GM12878 (cell line): ENCODE results near the gene GIGYF2. TPM values are rescaled to one million over a fixed set of nuclear protein-coding genes. Genes with fewer than 3 reads are reported as not detected.

Experiments used
- ATAC-seq: fragments of 200-7000 bp; cut with Tn5 transposase; 3 replicates; pipeline ENCODE4 v1.9.1; 2020; ENCODE audit warnings: mild to moderate bottlenecking, moderate library complexity
- BruUV-seq: library from RNA; stranded (reverse); fragments of 400-500 nt; replicated peaks from 2 replicates; lab custom pipeline; 2021; lab: Mats Ljungman, UMichigan
- CTCF ChIA-PET: fragments of 300-600 bp; sonication (Branson Sonifier 250); formaldehyde crosslinking; extraction: SDS; loops from one replicate; lab custom pipeline; 2021; ENCODE audit warnings: inconsistent platforms; lab: Yijun Ruan, JAX
- POLR2A ChIA-PET: fragments of 350-600 bp; formaldehyde crosslinking; extraction: SDS; loops from one replicate; lab custom pipeline; 2021; ENCODE audit warnings: inconsistent platforms; lab: Charles Lee
- RAD21 ChIA-PET: fragments of 300-600 bp; sonication (Branson Sonifier 250); formaldehyde crosslinking; loops from one replicate; lab custom pipeline; 2023; ENCODE audit warnings: antibody characterized with exemption; ENCODE audit not compliant: unreplicated experiment; lab: Charles Lee
- SMC1A ChIA-PET: fragments of 300-600 bp; sonication (Branson Sonifier 250); formaldehyde crosslinking; loops from one replicate; lab custom pipeline; 2023; ENCODE audit not compliant: unreplicated experiment, uncharacterized antibody; lab: Charles Lee
- DNase-seq: peaks from one replicate; pipeline ENCODE4 v3.0.0-alpha.2; 2011; ENCODE audit warnings: low read depth, low spot score
- FAIRE-seq: peaks from 3 replicates; lab custom pipeline; 2011; peaks lifted over from hg19 to GRCh38; lab: Jason Lieb, UNC
- H2AFZ ChIP-seq: 2 replicates; pipeline ENCODE4 v1.6.0; 2011; ENCODE audit warnings: low read depth, low read length, control low read depth; ENCODE audit not compliant: control insufficient read depth
- H3K27ac ChIP-seq: 2 replicates; pipeline ENCODE4 v1.5.1; 2011; ENCODE audit warnings: control low read depth; ENCODE audit not compliant: control insufficient read depth, insufficient read depth
- H3K27me3 ChIP-seq, 2 experiments: replicated peaks in 1 of 2; 2 replicates each; pipeline versions ENCODE4 v1.6.0 to v1.6.1; 2011; ENCODE audit warnings: low read length in 1 of 2; ENCODE audit not compliant: control insufficient read depth in 2 of 2, insufficient read depth in 2 of 2
- H3K36me3 ChIP-seq, 2 experiments: 2 replicates each; pipeline ENCODE4 v1.5.1; 2011; ENCODE audit warnings: low read length in 1 of 2; ENCODE audit not compliant: control insufficient read depth in 2 of 2, insufficient read depth in 2 of 2
- H3K4me1 ChIP-seq: 2 replicates; pipeline ENCODE4 v1.6.1; 2011; ENCODE audit warnings: mild to moderate bottlenecking, low read length, moderate library complexity, mixed read lengths; ENCODE audit not compliant: control insufficient read depth, insufficient read depth
- H3K4me2 ChIP-seq: 2 replicates; pipeline ENCODE4 v1.6.0; 2011; ENCODE audit warnings: control low read depth; ENCODE audit not compliant: control insufficient read depth, insufficient read depth
- H3K4me3 ChIP-seq: fragments of 200-600 bp; sonication (generic); 2 replicates; pipeline ENCODE4 v1.5.1; 2016
- H3K79me2 ChIP-seq: 2 replicates; pipeline ENCODE4 v1.6.0; 2011; ENCODE audit warnings: low read length; ENCODE audit not compliant: control insufficient read depth, insufficient read depth
- H3K9ac ChIP-seq: 2 replicates; pipeline ENCODE4 v1.8.0; 2011; ENCODE audit warnings: low read length, control low read depth, mixed read lengths; ENCODE audit not compliant: control insufficient read depth, insufficient read depth
- H3K9me3 ChIP-seq: replicated peaks from 3 replicates; pipeline ENCODE4 v1.5.1; 2011; ENCODE audit warnings: mild to moderate bottlenecking, low read length; ENCODE audit not compliant: control insufficient read depth, insufficient read depth
- H4K20me1 ChIP-seq: 2 replicates; pipeline ENCODE4 v1.6.0; 2011; ENCODE audit not compliant: control insufficient read depth, insufficient read depth
- BHLHE40 ChIP-seq, 2 experiments: fragments of 450-650 bp in 1 of 2; IDR thresholded peaks; 2 replicates each; pipeline ENCODE4 v1.6.1; 2011 to 2017; ENCODE audit warnings: low read depth in 2 of 2, borderline replicate concordance in 1 of 2, improper control_type of control experiment in 1 of 2, low read length in 1 of 2, mild to moderate bottlenecking in 1 of 2
- CTCF ChIP-seq, 3 experiments: IDR thresholded peaks in 2 of 3; conservative IDR thresholded peaks in 1 of 3; 2 replicates each; pipeline ENCODE4 v1.5.1; 2011; ENCODE audit warnings: low read depth in 3 of 3, low read length in 3 of 3, mild to moderate bottlenecking in 3 of 3, control low read depth in 2 of 3, moderate library complexity in 2 of 3, inconsistent platforms in 1 of 3, mixed read lengths in 1 of 3; ENCODE audit not compliant: control insufficient read depth in 2 of 3, insufficient read depth in 1 of 3; ENCODE audit errors: extremely low read depth in 1 of 3
- HDAC6 ChIP-seq: fragments of 200-600 bp; sonication (generic); IDR thresholded peaks from one replicate; pipeline ENCODE4 v1.8.0; 2017; ENCODE audit warnings: antibody characterized with exemption; ENCODE audit not compliant: unreplicated experiment
- IKZF1 ChIP-seq: fragments of 450-650 bp; conservative IDR thresholded peaks from 2 replicates; pipeline ENCODE4 v1.6.1; 2017; ENCODE audit warnings: antibody characterized with exemption, mild to moderate bottlenecking
- LARP7 ChIP-seq: fragments of 450-650 bp; IDR thresholded peaks from 2 replicates; pipeline ENCODE4 v1.6.1; 2017; ENCODE audit warnings: mild to moderate bottlenecking
- SUZ12 ChIP-seq: fragments of 200-600 bp; sonication (generic); IDR thresholded peaks from one replicate; pipeline ENCODE4 v1.6.1; 2018; ENCODE audit warnings: antibody characterized with exemption, mild to moderate bottlenecking; ENCODE audit not compliant: unreplicated experiment
- WGBS: methylation state at CpG from one replicate; pipeline ENCODE4 v1.1.6; 2016; ENCODE audit warnings: low lambda C conversion rate; ENCODE audit not compliant: insufficient replicate concordance, insufficient coverage; ENCODE audit errors: missing lambda C conversion rate; 5-methylcytosine and 5-hydroxymethylcytosine counted together
- in situ Hi-C: fragments of 300-500 bp; cut with MboI; formaldehyde crosslinking; loops from 9 replicates; pipeline ENCODE4 v1.14.3; 2018; ENCODE audit warnings: mixed read lengths
- intact Hi-C: fragments of 100-400 bp; cut with micrococcal nuclease; formaldehyde crosslinking; loops from one replicate; pipeline ENCODE4 v1.14.2; 2022; ENCODE audit not compliant: unreplicated experiment
- polyA plus RNA-seq, 11 experiments: library from polyadenylated mRNA; depleted of rRNA in 4 of 11; unstranded in 6 of 11; stranded (reverse) in 5 of 11; fragments of >200 nt; fragmentation: Nextera tagmentation in 4 of 11; fragmentation: Illumina TruSeq in 1 of 11; extraction: Ambion mirVana in 4 of 11; extraction: Trizol in 1 of 11; gene quantifications; 1 replicate in 1 of 11; 2 replicates in 10 of 11; pipeline versions ENCODE4 v1.2.1 to v1.2.3, GENCODE V29; 2011 to 2016; ENCODE audit warnings: inconsistent platforms in 2 of 11, missing spikeins in 2 of 11, low read depth in 1 of 11
- total RNA-seq, 4 experiments: library from RNA; depleted of rRNA in 3 of 4; stranded (reverse); fragments of >200 nt in 3 of 4; fragmentation: Illumina TruSeq in 1 of 4; extraction: Trizol in 1 of 4; gene quantifications; 2 replicates each; pipeline versions ENCODE4 v1.2.1 to v1.2.3, GENCODE V29; 2013 to 2021

Gene GIGYF2
- total and polyA plus RNA-seq, 10 of the 15 experiments (the other 5 are each of a cell fraction or from before 2014, with no cell fraction given): 12.2 to 47.2 (median 39.0) TPM

- Histone ChIP-seq H3K36me3 (no peaks in the 10 kb centered on the region; a peak in 1 of 4 replicates), H3K27ac (no peak overlapping the region), H3K4me1 (no peaks in the 10 kb centered on the region), H3K27me3 (no peaks in the 10 kb centered on the region; a peak in 1 of 4 replicates), H3K79me2 (no peaks in the 10 kb centered on the region), H3K9ac (no peak overlapping the region)
- intact Hi-C loops: no loop called here
- POLR2A ChIA-PET: no interaction called here
- CTCF ChIA-PET: interaction anchor here (0.9 kb wide), 1 partner anchor 177 kb away, joined by 4 read pairs; no protein-coding TSS in a partner anchor
- FAIRE-seq (no peak), ATAC-seq (peak; percentile 58)
- in situ Hi-C loops: no loop called here
- TF ChIP-seq HDAC6 (peak; percentile 97), CTCF (IDR thresholded peaks at IDR 0.05 in 2 of 3, conservative IDR thresholded peaks at IDR 0.05 in 1 of 3; ENCODE audit: control insufficient read depth in 2 of 3, extremely low read depth in 1 of 3, insufficient read depth in 1 of 3, low read depth in 3 of 3, low read length in 3 of 3) (peak in 1 of 3 experiments; percentile 24; a peak in 1 of 6 replicates), IKZF1 (peak; percentile 24; the same call in 1 of the 2 replicates), LARP7 (peak; percentile 52; the same call in 1 of the 2 replicates), BHLHE40 (IDR thresholded peaks at IDR 0.05; ENCODE audit: borderline replicate concordance in 1 of 2, low read depth in 2 of 2, low read length in 1 of 2) (peak in 1 of 2 experiments; percentile 71; a peak in 2 of 4 replicates), SUZ12 (no peak)
- TF ChIP-seq, all 136 proteins: peak for 5
- no peaks in the 10 kb centered on the region for H4K20me1 ChIP-seq
- WGBS: 4% methylated on average over 95 of the region's 119 CpGs
- SMC1A ChIA-PET: no interaction called here
- BruUV-seq: no TSS peak
- H3K9me3 ChIP-seq: no peaks in the 10 kb centered on the region
- peak overlapping the region; percentile 36; the same call in 1 of the 2 replicates for H3K4me3 ChIP-seq
- no peak for DNase-seq
- RAD21 ChIA-PET: no interaction called here
- peak overlapping the region; percentile 29; the same call in 1 of the 2 replicates for H2AFZ ChIP-seq
- H3K4me2 ChIP-seq: peak overlapping the region; percentile 60
Observed at GRCh38 chr2:232876161-232876977, 179.2 kb downstream of the GIGYF2 start.
